ENCODE results near the gene DYRK1A.

DYRK1A gene

GRCh38 chr21:37365517-37366481 lies 774 bp upstream of the DYRK1A start:
- peak; percentile 86 for DNase-seq

GRCh38 chr21:37367336-37367702 lies 746 bp downstream of the DYRK1A start:
- no peak for DNase-seq

- DNase-seq, result no peak
Observed at GRCh38 chr21:37367703-37368540, 1.3 kb downstream of the DYRK1A start.

- no peak for DNase-seq
Observed at GRCh38 chr21:37368541-37369279, 2.1 kb downstream of the DYRK1A start.

GRCh38 chr21:37369307-37369854 lies 2.8 kb downstream of the DYRK1A start:
- DNase-seq, result no peak

GRCh38 chr21:37370152-37371040 lies 3.8 kb downstream of the DYRK1A start:
- DNase-seq, result no peak

- DNase-seq, result no peak
Observed at GRCh38 chr21:37371041-37371397, 4.4 kb downstream of the DYRK1A start.

- DNase-seq, result no peak
Observed at GRCh38 chr21:37372127-37372731, 5.7 kb downstream of the DYRK1A start.

GRCh38 chr21:37372951-37373350 lies 6.4 kb downstream of the DYRK1A start:
- DNase-seq, result no peak

- no peak for DNase-seq
Observed at GRCh38 chr21:37373539-37373938, 7.0 kb downstream of the DYRK1A start.

GRCh38 chr21:37374027-37374426 lies 7.5 kb downstream of the DYRK1A start:
- no peak for DNase-seq

GRCh38 chr21:37375866-37376574 lies 9.4 kb downstream of the DYRK1A start:
- DNase-seq, result no peak

GRCh38 chr21:37378700-37379139 lies 12.1 kb downstream of the DYRK1A start:
- no peak for DNase-seq

GRCh38 chr21:37380349-37381323 lies 14.1 kb downstream of the DYRK1A start:
- peak; percentile 57 for DNase-seq

- no peak for DNase-seq
Observed at GRCh38 chr21:37381883-37382585, 15.5 kb downstream of the DYRK1A start.

GRCh38 chr21:37383086-37383485 lies 16.5 kb downstream of the DYRK1A start:
- DNase-seq, result no peak

- no peak for DNase-seq
Observed at GRCh38 chr21:37383784-37384311, 17.3 kb downstream of the DYRK1A start.

GRCh38 chr21:37384416-37384815 lies 17.8 kb downstream of the DYRK1A start:
- DNase-seq, result no peak
